ENCODE results near the gene MTR.
"Not testable (repeated sequence)": the region's sequence is repeated elsewhere in the genome, so short reads cannot be mapped to it uniquely, and the experiment has no call there.

Gene MTR

DNA sequence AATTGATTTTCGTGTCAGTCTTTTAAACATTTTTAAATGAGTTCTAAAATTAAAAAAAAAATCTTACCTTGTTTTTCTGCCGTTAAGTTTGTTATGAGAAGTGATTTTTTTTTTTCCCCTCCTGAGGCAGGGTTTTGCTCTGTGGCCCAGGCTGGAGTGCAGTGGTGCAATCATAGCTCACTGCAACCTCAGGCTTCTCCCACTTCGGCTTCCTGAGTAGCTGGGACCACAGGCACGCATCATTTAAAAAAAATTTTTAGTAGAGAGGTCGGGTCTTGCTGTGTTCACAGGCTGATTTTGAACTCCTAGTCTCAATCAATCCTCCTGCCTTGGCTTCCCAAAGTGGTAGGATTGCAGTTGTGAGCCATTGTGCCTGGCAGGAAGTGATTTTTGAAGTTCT lies 41.1 kb downstream of the MTR start:
- DNase-seq: no peak

DNA sequence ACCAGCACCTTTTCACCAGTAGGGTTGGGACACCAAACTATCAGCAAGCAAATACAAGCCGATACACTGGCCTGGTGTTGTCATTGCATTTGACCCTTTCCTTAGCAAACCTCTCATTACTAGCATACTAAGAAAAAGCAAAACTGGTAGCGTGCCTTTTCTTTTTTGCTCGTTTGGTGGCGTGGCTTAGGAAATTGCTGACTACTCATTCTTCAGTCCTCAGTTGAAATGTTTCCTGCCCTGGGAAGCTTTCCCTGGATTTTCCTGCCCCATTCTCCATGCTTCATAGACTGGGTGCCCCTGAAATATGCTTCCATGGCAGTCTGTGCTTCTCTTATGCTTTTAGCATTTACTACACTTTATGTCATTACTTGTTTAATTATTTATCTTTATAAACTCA lies 42.0 kb downstream of the MTR start:
- no peak for DNase-seq

DNA sequence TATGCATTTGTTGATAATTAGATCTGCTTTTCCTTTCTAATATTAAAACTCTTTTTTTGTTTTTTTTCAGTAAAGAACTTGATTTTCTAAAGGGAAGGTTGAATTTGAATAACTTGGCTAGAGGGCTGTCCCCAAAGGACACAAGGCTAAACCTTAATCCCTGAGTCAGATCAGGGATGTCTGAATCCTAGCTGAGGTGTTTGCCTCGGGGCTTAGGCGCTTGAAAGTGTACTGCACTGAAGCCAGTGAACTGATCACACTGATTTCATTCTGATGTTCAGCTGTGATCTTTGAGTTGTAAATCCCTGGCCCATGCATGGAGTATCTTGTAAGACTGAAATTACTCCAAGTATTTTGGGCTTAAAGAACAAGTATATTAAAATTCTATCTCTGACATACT lies 42.8 kb downstream of the MTR start:
- DNase-seq: no peak

DNA sequence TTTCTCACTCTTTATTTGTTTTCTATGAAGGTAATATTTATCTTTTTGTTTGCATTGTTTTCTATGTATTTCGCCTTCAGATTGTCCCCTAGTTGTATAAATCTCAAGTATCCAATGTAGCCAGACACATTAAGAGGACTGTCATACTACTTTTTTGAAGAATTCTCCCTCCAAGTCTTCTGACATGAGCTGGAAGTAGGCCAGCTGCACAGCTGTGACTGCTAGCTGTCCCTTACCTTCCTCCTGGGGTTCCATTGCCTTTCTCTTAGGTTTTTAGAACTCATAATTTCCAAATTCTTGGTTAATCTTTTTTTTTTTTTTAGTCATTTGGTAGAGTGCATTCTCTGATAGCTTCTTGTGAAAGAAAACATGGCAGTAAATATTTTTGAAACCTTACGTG lies 46.2 kb downstream of the MTR start:
- DNase-seq: no peak

DNA sequence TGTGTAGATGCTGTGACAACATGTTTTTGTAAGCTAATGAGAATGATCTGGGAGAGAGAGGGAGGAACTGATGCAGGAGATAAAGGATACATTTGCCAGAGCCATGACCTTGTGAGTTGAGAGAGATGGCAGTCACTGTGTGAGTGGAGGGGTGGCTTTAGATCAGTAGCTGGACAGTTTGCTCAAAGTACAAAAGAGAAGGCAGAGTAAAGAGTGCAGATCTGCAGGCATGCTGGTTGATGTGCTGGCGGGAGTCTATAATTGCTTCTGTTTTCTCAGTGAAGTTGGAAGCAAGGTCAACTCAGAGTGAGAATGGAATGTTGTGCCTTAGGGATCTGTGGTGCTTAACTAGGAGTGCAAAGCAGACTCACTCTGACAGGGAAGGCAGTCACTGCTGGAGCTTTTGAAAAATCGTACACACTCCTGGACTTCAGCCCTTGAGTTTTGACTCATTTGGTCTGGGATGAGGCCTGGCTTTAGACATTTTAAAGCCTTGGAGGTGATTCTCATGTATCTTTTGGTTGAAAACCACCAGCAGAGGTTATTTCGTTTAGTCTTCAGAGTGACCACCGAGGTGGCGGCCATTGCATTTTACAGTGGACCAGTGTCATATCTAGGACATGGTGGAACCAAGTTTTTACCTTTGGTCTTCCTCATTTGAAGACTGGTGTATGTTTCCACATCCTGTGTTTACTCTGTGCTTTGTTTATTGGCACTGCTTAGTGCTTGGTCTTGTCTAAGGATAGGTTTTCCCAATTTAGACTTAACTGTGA lies 49.6 kb downstream of the MTR start:
- no peak for DNase-seq

DNA sequence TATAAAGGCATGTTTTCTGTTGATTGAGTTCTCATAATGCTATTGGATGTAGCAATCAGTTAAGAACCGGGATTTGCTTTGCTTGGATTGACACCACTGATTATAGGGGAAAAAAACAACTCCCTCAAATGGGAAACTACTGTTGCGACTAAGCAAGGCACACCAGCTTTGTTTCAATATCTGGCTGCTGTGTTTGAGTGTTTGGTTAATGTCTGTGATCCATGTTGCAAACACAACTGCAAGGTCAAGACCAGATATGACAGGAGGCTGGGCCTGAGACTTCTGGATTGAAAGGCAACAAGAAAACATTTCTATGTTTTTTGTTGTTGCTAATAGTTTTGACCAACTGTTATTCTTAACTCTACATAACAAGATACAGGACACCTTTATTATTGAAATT lies 50.7 kb downstream of the MTR start:
- DNase-seq: no peak

DNA sequence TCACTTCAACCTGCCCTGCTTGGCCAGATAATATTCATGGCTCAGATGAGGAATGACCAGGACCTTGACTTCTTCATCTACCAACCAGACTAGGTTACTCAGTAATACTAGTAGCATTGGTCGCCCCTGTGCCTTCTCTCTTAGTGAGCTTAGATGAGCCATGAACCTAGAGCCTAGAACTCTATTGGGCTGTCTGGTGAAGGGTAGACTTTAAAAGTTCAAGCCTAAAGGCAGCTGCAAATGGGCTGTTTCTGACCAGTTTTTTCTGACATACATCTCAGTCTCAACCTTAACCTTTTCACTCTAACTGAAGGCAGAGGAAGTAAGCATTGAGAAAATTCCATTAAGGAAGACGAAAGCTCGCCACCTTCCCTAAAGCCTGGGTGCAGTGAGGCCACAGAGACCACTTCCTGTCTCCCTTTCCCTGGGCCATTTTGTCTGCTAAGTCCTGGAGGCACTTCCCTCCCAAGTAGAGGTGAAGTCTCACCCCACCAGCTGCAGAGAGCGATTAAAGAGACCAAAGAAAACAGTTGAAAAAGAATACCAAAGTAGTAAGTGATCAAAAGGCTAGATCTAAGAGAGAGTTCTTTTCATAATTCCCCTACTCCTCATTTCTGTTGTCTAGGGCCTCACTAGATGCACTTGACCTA lies 53.3 kb downstream of the MTR start:
- DNase-seq: no peak

DNA sequence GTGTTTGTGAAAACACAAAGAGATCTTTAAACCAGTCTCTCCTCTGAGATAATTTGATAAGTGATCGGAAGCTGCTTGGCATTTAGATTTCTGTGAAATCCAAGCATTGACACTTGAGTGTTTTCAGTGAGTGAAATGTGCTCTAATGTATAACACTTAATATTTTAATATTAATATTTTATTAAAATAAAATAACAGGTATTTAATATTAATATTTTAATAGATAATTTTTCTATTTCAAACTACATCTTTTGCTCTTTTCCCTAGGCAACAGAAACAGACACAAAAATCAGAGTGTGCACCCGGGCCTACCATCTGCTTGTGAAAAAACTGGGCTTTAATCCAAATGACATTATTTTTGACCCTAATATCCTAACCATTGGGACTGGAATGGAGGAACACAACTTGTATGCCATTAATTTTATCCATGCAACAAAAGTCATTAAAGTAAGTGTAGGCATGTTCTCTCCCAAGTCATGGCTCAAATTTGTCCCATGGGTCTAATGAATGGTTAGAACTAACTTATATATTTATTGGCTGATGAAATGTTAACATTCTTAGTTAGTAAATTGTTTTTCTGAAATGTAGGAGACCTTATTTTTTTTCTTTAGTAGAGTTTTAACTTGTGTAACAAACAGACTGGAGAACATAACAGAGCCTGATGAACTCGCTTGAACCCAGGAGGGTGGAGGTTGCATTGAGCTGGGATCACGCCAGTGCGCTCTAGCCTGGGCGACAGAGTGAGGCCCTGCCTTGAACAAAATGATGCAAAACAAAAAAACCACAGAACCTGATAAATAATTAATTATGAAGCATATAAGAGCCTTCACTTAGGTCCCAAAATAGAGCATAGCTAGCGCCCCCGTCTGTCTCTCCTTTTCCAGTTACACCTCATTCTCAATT lies 55.2 kb downstream of the MTR start:
- DNase-seq: no peak

DNA sequence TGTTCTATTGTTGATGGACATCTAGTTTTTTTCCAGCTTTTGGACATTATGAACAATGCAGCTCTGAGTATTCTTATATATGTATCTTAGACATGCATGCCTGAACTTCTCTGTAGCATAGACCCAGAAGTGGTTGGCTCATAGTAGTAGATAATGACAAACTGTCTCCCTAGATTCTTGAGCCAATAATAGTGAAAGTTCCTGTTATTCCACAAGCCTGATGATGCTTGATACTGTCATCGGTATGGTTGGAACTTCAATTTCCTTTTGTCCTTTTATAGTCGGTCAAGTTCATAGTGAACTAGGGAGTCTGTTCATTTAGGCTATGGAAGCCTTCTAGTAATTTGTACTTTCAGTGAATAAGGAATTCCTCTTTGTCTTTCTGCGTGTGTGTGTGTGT lies 56.8 kb downstream of the MTR start:
- DNase-seq: no peak

DNA sequence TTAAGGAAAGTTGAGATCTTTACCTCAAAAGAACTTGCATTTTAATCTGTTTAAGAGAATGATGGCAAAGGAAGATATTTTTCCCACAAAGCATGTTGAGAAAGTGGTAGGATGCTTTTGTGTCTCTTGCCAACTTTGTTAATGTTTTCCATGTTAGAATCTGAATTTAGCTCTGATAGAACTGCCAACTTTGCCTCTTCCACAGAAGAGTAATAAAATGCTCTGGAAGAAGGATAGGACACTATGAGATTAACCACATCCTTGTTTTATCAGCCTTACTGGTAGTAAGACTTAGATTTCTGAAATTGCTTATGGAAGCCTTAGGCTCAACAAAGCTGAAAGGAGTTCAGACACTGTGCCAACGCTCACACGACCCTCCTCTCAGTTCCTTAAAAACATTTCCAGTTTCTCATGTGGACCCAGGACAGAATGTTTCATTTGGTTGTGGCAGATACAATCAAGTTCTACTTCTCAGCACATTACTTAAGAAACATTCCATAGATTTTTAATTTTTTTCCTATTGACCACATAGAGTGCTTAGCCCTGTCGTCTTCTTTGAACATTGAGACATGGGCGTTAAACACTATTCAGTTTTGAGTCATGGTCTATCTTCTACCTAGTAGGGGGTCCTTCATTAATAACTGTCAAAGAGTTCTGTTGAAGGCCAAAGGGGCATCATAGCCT lies 59.0 kb downstream of the MTR start:
- DNase-seq: no peak

DNA sequence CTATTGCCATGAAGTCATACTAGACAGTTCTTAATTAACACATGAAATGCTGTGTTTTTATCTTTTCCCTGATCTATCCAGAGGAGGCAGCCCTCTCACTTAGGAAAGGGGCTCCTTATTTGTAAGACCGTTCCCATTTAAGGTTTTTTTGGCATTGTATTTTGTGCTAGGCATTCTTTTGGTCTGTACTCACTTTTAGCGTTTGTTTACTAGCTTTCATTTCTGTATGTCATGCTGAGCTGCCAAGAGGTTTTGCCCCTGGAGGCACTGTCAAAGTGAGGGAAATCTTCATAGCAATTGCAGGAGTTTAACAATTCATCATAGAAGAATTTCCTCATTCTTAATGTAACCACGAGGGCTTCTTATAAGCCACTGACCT lies 59.5 kb downstream of the MTR start:
- no peak for DNase-seq

DNA sequence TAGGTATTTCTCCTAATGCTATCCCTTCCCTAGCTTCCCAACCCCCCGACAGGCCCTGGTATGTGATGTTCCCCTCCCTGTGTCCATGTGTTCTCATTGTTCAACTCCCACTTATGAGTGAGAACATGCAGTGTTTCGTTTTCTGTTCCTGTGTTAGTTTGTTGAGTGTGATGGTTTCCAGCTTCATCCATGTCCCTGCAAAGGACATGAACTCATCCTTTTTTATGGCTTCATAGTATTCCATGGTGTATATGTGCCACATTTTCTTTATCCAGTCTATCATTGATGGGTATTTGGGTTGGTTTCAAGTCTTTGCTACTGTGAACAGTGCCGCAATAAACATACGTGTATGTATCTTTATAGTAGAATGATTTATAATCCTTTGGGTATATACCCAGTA lies 61.6 kb downstream of the MTR start:
- DNase-seq: not testable (repeated sequence)

DNA sequence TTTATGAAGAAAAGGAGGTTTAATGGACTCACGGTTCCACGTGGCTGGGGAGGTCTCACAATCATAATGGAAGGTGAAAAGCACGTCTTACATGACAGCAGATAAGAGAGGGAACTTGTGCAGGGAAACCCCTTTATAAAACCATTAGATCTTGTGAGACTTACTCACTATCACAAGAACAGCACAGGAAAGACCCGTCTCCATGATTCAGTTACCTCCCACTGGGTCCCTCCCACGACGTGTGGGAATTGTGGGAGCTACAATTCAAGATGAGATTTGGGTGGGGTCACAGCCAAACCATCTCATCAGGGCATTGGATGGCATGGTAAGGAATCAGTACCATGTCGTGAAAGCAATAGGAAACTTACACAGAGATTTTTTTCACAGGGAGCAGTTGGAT lies 63.1 kb downstream of the MTR start:
- no peak for DNase-seq

DNA sequence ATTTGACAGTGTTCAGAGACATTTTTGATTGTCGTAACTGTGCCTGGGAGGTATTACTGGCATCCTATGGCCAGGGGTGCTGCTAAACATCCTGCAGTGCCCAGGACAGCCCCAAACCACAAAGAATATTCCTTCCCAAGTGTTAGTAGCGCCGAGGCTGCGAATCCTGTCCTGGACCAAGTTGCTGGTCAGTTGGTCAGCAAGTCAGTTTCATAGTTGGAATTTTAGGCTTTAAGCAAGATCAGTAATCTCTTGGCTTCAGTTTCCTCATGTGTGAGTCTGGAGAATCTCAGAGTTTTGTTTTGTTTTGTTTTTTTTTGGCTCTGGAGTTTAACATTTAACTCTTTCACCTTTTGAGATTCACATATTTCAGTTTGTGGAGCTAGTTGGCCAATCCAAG lies 65.0 kb downstream of the MTR start:
- no peak for DNase-seq

DNA sequence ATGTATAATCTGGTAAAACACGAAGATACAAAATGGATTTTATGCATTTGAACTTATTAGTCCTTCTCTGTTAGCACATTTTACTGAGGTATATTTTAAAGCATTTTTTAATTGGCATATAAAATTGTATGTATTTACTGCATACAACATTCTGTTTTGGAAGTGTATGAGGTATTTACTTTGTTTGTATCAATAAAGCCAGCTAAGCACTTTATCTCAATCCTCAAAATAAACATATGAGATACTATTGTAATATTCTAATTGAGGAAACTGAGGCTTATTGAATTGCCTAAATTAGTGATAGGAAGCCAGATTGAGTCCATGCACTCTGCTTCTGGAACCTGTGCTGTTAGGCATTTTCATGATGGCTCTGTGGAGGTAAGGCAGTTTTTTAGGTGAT lies 65.6 kb downstream of the MTR start:
- DNase-seq: no peak

DNA sequence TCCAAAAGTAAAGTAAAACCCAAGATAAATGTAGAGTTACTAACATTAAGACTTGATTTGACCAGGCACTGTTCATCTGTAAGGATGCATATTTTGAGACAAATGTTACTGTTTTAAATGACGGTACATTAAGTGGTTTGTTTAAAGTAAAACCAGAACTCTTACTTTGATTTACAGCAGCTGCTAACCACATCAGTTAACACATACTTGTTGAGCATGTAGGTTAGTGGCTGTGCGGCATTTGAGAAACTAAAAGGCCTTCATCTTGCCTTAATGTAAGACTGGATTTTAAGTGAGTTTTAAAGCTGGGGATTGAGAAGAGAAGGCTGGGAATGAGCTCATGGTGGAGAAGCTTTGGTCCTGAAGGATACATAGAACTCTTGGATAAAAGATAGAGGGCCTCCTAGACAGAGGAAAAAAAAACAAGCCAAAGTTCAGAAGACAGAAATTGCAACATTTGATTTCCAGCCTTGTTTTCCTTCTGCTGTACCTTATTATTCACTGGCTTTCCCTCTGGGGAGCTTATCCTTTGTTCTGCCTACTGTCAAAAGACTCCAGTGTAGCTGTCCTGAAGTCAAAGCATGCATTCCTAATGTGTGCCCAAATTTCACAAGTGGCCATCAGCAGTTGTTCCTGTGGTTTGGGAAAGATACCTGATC lies 66.6 kb downstream of the MTR start:
- no peak for DNase-seq

DNA sequence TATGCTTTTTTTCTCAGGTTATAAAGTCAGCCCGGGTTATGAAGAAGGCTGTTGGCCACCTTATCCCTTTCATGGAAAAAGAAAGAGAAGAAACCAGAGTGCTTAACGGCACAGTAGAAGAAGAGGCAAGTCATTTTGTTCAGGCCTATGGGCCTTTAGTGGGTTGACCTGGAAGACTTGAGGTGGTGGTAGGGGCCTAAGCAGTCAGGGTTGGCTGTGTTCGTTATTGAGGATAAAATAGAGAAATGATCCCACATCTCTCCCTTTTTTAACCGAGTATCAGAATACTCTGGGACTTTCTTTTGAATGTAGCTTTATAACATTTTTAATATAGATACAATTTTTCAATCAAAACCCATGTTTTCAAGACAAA lies 67.1 kb downstream of the MTR start:
- no peak for DNase-seq

DNA sequence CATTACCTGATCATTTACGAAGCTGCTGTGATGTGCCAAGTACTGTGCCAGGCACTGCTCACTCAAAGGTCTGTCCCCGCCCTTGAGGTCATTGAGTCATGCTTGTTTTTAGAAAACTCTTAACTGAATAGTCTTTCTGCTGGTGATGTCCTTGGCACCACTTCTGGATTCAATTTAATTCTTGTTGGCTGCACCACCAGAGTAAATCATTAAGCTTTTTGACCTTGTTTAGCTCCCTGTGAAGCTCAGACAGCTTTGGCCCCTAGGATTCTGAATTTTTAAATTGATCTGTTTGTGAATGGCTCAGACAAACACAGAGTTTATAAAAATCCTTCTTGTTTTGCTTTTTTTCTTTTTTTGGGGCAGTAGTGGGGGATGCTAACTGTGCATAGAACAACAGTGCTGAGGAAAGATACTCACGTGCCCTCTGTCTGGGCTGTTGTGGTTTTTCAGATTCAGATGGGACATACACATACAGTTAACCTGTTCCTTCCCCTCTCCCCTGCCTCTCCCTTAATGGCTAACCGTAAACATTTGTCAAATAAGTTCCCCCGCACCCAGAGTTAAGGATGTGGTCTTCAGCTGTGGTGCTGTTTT lies 67.6 kb downstream of the MTR start:
- no peak for DNase-seq

DNA sequence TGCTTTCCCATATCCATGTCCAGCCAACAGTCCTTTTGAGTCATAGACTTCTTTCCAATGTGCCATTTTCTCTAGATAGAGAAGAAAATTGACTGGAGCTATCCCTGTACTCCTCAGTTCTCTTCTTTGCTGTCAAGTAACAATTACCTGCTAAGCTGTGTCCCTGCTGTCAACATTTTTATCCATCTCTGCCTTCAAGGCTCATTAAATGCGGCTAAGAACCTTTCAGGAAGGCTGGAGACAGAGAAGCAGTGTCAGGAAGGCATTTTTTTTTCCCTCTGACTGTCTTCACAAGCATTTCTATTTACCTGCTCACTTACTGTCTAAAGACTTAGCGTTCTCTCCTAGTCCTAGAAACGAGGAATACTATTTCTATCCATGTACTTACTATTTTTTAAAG lies 69.1 kb downstream of the MTR start:
- DNase-seq: no peak

DNA sequence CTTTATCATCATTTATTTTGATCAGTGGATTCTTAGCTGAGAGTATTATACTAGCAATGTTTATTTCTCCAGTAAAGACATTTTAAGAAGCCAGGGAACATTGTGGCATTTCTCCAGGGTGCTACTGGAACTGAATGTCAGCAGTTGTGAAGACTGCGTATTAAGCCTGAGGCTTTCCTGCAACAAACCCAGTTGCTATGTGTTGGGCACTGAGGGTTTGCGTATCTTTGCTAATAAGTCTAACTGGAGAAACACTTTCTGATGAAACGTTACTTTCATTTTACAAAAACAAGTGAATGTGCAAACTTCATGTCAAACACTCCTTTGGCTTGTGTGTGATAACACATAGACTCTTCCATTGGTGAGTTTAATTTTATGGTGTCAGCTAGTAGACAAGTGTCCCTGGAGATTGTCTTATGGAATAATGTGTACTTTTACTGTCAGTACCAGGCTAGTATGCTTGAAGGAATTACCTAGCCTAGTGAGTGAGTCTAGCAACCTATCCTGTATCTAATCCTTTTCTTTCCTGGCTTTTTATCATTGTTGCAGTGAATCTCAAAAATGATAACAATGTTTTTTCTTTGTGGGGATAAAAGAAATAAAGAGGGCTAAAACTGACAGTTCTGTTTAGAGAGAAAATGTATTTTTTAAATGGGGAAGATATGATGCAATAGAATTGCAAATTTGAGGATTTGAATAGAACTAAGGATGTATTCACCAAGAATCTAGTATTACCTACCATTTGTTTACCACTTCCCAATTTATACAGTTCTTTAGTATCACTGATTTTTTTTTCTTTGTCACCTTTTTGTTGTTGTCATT lies 70.1 kb downstream of the MTR start:
- DNase-seq: no peak

DNA sequence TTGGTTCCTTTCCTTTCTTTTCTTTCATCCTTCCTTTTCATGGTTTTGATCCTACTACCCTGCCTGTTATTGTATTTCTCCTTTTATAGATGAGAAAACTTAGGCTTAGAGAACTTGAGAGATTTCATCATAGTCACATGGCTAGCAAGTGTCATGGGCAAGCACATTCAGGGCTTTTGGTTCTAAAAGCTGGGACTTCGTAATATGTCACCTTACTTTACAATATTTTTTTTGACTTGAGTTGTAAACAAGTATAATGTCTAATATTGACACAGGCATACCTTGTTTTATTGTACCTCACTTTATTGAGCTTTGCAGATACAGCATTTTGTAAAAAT lies 70.7 kb downstream of the MTR start:
- DNase-seq: no peak

All from NCI-H2029 treated with DMSO at 0.1 percent for 48 hours (cell line).